NCI-H1436 (cell line): ENCODE results near the gene IL34.
"Not testable (repeated sequence)": the region's sequence is repeated elsewhere in the genome, so short reads cannot be mapped to it uniquely, and the experiment has no call there.

ENCODE experiments used
- DNase-seq: peaks from one replicate; lab custom pipeline; 2025; lab: John Stamatoyannopoulos, UW

The IL34 gene

DNA sequence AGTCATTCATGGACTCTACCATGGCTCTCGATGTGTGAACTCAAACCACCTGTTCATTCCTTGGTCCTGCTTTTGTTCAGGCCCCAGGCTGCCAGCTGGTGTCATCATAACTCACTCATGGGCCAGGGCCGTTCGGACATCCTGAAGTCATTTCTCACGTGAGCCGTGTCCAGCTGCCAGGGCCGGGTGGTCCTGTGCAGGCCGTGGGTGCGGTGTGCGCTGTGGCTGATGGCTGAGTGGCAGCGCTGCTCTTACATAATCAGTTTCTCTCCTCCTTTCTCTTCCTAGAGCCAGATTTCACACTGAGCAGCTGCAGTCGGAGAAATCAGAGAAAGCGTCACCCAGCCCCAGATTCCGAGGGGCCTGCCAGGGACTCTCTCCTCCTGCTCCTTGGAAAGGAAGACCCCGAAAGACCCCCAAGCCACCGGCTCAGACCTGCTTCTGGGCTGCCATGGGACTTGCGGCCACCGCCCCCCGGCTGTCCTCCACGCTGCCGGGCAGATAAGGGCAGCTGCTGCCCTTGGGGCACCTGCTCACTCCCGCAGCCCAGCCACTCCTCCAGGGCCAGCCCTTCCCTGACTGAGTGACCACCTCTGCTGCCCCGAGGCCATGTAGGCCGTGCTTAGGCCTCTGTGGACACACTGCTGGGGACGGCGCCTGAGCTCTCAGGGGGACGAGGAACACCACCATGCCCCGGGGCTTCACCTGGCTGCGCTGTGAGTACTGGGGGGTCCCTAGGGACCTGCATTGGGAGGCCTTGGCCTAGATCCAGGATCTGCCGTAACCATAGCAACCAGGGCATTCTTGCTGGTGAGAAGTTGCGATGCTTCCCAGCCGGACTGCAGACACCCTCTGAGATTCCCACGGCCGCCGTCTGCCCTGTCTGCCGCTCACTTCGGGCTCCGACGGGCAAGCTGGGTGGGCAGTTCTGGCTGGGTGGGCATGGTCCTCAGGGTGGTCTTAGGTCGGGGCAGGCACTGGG, at the start of gene IL34:
IL34 (plus strand) TSS at position 300 of the 982 bp plus-strand sequence; CDS start at position 689, 389 bp downstream.
- DNase-seq = peak; percentile 79

GRCh38 chr16:70597135-70597835, 49.1 kb upstream of the IL34 start:
- DNase-seq = no peak

- DNase-seq = no peak
These were observed 47.3 kb upstream of the IL34 start for GRCh38 chr16:70598937-70599503.

- no peak for DNase-seq
These were observed 45.6 kb upstream of the IL34 start for GRCh38 chr16:70600730-70601129.

- no peak for DNase-seq
These were observed 44.5 kb upstream of the IL34 start for GRCh38 chr16:70601576-70602575.

- no peak for DNase-seq
These were observed 43.5 kb upstream of the IL34 start for GRCh38 chr16:70602831-70603230.

DNA sequence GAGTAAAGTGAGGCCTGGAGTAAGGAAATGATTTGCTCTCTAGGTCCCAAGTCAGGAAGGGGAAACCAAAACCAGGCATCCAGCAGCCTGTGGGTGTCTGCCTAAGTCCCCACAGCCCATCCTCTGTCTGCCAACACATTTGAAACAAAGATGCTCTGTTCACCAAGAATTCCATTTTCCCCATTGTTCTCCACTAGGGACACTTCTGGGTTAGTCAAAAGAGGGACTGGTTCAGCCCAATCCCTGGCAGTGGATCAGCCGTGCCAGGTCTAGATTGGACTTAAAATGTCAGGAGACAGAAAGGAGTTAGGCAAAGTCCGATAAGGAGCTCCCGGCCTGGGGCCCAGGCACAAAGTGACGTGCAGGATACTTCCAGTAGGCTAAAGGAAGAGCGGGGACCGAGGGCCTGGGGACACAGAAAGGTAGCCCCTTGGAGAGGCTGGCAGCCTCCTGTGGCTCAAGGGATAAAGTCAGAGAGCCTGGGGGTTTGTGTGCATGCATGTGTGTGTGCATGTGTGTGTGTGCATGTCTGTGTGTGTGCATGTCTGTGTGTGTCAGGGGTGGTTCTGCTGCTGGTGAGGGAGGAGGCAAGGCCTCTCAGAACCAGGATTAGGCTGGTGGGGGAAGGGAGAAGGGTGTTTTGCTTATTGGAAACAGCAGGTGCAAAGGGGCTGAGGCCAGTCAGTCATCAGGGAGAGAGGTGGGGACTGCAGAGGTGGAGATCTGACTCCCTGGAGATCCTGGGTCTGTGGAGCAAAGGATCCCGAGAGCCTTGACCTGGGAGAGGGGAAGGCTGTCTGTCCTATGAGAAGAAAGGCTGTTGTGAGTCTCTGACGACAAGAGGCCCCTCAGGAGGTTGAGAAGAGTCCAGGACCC, 41.7 kb upstream of the IL34 start:
- no peak for DNase-seq

GRCh38 chr16:70605283-70605657, 41.1 kb upstream of the IL34 start:
- no peak for DNase-seq

DNA sequence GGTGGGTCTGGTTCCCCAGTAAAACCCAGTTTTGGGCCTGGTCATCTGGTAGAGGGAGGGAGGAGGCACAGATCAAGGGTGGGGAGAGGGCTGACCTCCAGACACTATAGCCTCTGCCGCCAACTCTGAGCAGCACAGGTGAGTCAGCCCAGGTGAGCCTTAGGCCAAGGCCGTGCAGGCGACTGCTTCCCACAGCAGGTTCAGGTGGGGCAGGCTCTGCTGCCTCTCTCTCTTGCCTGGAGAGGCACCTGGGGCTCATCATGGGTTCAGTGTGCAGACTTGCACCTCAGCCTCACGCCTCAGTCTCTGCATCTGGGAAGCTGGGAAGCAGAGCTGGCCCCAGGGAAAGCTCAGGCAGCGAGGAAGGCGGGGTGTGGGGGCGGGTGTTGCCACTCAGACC, 37.8 kb upstream of the IL34 start:
- DNase-seq = no peak

GRCh38 chr16:70610273-70611223, 35.8 kb upstream of the IL34 start:
- no peak for DNase-seq

DNA sequence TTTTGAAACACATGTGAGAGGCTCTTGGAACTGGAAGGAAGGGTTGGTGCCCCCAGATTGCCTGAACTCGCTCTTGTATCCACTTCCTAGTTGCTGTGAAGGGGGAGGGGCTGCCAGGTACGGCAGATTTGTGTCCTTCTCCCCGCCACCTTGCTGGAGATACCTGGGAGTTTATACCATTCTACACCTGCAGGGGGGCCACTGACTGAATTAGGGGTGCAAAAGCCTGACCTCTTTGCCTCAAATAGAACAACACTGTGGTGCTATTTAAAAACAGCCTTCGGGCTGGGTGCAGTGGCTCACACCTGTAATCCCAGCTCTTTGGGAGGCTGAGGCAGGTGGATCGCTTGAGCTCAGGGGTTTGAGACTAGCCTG, 35.1 kb upstream of the IL34 start:
- no peak for DNase-seq

- no peak for DNase-seq
These were observed 34.5 kb upstream of the IL34 start for GRCh38 chr16:70611785-70612303.

DNA sequence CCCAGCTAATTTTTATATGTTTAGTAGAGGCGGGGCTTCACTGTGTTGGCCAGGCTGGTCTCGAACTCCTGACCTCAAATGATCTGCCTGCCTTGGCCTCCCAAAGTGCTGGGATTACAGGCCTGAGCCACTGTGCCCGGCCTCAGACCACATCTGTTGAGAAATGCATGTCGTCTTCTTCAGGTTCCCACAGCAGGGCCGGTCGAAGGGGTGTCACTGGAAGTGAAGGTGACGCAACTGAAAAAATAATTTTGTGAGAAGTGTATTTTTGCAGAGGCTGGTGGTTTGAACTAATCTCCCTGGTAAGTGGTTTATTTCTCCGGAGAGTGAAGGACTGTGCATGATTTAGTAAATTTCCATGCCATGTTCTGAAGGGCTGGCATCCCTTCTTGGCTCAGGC, 33.4 kb upstream of the IL34 start:
- no peak for DNase-seq

GRCh38 chr16:70614208-70614951, 32.0 kb upstream of the IL34 start:
- no peak for DNase-seq

DNA sequence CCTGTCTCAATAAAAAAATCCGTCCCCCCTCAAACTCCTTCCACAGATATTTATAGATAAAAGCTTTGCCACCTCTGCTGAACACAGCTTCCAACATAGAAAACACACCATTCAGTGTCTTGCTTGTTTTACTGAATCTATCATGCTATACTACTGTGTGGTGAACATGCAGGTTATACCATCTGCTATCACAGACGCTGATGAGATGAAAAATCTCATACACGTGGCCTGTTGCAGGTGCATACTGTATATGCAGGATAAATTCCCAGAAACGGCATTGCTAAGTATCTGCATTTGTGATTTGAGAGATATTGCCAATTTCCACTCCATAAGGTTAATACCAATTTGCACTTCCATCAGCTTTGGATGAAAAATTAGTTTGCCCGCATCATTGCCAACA, 30.4 kb upstream of the IL34 start:
- no peak for DNase-seq

- not testable (repeated sequence) for DNase-seq
These were observed 24.5 kb upstream of the IL34 start for GRCh38 chr16:70621864-70622263.

- no peak for DNase-seq
These were observed 18.7 kb upstream of the IL34 start for GRCh38 chr16:70627696-70628095.

DNA sequence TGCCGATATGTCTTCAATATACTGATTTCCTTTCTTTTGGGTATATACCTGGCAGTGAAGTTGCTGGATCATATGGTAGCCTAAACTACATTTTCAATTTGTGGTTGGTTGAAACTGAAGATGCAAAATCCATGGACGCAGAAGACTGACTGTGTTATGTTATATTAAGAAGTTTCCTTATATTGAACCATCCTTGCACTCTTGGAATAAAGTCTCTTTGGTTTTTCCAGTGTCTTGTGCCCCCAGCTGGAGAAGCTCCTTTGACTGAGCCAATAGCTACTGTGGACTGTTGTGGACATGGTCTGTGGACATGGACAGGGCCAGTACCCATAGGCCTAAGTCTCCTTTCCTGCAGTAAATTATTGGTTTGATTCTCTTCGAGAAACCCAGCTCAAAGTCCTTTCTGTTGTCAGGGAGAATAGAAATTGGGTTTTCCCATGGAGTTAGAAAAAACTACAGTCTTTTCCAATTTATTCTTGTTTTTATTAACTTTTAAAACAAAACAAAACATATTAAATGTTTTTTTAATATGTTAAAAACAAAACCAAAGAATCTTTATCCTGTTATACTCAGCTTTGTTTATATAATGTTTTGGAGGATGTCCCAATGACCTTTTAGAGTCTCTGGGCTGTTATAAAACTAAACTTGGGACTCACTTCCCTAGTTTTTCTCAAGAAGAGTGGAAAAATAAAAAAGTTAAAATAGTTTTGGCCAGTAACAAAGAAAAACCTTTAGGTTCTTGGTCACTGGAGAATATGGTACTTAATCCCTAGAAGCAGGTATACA, 15.2 kb upstream of the IL34 start:
- DNase-seq = no peak
